HG03095 (cell line): Measurements from ENCODE around the gene DNAJC4.

ENCODE experiments used
- ATAC-seq: cut with Tn5 transposase; IDR thresholded peaks from one replicate; pipeline ENCODE4 v1.9.1; 2021; ENCODE audit warnings: moderate library complexity; ENCODE audit not compliant: unreplicated experiment

DNAJC4 gene

GRCh38 chr11:64208086-64208795 is 22.1 kb upstream of the DNAJC4 start:
- no peak for ATAC-seq

GRCh38 chr11:64208796-64209562 is 21.4 kb upstream of the DNAJC4 start:
- ATAC-seq, result no peak

GRCh38 chr11:64209563-64209843 is 20.8 kb upstream of the DNAJC4 start:
- no peak for ATAC-seq

- ATAC-seq, result no peak
These were observed 19.9 kb upstream of the DNAJC4 start for GRCh38 chr11:64210301-64211020.

GRCh38 chr11:64211181-64211872 is 19.0 kb upstream of the DNAJC4 start:
- ATAC-seq, result no peak

DNA sequence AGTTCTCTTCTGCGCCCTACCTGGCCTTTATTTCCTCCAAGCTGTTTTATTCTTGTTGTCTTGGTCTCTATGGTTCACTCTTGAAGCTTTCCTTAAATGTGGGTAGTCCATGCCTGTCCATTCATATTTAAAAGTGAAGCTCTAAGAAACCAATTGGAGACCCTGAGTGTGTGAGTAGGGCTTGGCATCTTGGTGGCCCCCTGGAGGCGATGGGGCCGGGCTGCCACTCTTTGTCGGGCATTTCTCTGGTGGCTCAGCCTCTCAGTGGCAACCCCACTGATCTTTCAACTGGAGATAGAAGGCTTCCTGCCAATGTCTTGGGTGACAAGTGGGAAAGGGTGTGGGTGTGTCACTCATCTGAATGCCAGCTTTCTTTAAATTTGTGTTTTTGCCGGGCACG is 13.5 kb upstream of the DNAJC4 start:
- ATAC-seq, result no peak

DNA sequence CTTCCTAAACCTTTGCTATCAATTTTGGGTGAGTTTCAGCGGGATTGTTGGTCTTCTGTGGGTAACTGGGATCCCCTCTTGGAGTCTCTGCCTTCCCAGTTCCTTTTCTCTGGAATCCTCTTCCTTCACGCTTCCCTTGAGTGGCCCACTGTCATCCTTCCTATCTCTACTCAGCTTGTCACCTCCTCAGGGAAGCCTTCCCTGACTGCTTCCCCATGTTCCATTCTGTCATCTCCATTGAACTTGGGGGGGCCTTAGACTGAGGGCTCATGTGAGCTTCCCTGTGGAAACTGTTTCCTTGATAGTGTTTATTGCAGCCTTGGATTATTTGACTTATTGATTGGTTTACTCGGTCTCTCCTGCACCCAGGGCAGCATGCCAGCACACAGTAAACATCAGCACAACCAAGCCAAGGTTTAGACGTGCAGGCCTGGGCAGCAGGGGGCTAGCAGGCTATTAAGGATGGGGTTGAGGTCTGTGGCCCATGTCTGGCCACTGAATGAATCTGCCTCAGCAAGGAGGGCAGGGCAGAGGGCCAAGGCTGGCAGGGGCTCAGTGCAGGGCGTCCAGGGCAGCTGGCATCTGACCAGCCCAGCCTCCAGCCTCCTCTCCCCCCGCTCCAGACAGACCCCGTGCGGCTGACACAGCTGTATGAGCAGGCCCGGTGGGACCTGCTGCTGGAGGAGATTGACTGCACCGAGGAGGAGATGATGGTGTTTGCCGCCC is 11.6 kb upstream of the DNAJC4 start:
- no peak for ATAC-seq

DNA sequence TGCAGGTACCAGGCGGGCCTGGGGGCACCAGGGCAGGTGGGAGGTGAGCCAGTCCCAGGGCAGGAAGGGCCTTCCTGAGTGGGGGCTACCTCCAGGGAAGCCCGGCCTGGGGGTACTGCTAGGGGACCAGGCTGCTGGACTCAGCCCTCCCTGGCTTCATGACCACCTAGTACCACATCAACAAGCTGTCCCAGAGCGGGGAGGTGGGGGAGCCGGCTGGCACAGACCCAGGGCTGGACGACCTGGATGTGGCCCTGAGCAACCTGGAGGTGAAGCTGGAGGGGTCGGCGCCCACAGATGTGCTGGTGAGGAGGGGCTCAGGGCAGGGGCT is 11.0 kb upstream of the DNAJC4 start:
- no peak for ATAC-seq

DNA sequence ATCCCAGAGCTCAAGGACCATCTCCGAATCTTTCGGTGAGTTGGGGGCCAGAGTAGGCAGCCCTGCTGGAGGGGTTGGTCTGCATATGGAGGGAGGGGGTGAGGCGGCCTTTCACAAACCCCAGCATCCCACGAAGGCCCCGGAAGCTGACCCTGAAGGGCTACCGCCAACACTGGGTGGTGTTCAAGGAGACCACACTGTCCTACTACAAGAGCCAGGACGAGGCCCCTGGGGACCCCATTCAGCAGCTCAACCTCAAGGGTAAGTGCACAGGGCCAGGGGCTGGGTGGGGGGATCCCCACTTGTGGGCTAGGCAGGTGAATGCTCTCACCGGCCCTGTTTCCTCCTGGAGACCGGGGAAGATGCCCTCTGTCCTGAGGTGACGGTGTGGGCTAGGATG is 10.6 kb upstream of the DNAJC4 start:
- ATAC-seq, result no peak

GRCh38 chr11:64220271-64220670 is 10.1 kb upstream of the DNAJC4 start:
- no peak for ATAC-seq

DNA sequence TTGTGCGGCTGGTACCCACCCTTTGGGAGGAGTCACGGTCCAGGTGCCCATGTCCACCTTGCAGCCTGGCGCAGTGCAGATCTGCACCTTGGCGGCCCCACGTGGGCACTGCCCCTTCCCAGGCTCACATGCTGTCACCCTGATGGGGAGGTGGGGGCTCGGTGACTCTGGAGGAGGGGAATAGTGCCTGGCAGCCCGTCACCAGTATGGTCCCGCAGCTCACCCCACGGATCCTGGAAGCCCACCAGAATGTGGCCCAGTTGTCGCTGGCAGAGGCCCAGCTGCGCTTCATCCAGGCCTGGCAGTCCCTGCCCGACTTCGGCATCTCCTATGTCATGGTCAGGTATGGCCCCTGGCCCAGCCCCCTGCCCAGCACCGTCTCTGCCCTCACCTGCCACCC is 9.6 kb upstream of the DNAJC4 start:
- no peak for ATAC-seq

DNA sequence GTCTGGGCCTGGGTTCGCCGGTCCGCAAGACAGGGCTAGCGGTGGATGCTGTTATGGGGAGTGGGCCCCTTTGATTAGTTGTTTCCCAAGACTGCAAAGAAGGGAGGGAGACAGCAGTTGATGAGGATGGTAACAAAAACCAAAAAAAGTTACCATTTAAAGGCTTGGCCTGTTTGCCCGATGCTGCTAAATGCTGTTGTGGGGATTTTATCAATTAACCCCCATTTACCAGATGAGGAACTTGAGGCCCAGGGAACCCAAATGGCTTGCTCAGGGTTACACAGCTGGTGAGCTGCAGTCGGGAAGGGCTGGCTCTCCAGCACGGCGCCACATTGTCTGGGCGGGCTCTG is 7.7 kb upstream of the DNAJC4 start:
- no peak for ATAC-seq

- no peak for ATAC-seq
These were observed 7.2 kb upstream of the DNAJC4 start for GRCh38 chr11:64223001-64223651.

DNA sequence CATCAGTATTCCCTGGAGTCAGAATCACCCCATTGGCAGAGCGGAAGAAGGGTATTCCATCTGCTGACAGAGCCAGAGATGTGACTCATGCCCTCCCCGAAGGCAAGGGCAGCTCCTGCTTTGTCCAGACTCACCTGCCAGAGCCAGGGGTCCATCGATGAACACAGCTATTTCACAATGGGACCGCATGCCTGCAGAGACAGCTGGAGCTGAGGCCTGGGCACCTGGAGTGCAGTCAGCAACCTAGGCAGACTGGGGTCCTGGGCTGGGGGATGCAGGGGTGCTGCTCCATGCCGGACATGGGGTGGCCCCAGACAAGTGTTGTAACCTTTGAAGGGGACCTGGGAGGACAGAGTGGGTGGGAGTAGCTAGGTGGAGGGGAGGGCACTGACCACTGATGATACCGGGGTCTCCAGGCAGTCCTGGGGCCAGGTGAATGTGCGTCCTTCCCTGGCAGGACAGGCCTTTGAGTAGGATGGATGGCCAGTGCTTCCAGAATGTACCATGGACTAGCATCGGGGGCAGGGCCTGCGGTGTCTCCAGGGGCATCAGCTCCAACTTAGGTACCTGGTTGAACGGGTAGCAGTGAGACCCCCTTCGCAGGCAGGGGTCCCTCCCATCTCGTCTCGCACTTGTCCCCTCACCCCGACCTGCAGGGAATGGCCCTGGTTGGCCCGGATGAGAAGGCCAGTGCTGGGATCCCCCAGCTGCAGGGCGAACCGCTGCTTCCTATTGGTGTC is 6.0 kb upstream of the DNAJC4 start:
- ATAC-seq, result no peak

GRCh38 chr11:64224891-64225607 is 5.3 kb upstream of the DNAJC4 start:
- no peak for ATAC-seq

DNA sequence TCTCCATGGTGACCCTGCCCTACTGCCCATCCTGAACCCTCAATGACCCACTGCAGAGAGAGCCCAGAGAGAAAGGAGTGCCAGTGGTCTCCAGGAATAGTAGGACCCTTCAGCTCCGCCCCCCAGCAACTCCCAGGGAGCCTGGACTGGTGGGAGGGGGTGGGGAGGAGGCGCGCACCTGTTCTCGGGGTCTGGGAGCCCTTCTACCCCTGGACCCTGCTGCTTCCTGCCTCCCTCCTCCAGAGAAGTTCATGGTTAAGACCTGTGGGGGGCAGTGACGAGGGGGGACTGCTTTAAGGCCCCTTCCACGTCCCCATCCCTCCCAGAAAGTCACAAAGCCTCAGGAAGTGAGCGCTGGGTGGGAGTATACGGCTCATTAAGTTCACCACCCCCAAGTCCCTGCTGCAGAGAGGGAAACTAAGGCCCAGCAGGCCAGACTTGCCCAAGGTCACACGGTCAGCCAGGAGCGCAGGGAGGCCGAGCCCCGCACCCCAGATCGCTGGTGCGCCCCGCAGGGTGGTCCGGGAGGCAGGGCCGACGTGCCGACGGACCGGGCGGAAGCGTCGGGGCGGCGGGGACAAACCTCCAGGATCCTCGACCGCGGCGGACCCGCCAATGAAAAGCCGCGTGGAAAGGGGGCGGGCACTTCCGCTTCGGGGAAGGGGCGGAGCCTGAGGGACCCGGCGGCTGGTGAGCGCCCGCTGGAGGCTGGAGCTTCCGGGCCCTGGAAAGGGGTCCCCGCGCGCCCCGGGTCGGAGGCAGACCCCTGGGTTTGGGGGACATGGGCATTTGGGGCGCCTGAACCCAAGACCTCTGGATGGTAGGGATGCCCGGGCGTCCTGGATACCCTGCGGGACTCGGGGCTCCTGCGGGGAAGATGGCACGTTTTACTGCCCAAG is 4.5 kb upstream of the DNAJC4 start, which contains the start of the genes NUDT22 and TRPT1:
TSS of gene NUDT22 (plus strand) at position 667 of the 899 bp plus-strand sequence. CDS start 379 bp downstream, outside the sequence.
TSS of gene TRPT1 (minus strand) at position 579 of the 899 bp plus-strand sequence. CDS start at position 253, 326 bp downstream.
- ATAC-seq, result no peak

GRCh38 chr11:64226507-64227051 is 3.8 kb upstream of the DNAJC4 start:
- no peak for ATAC-seq
